AG04450 (cell line): ENCODE results near the gene CFAP45. TPM values are rescaled to one million over a fixed set of nuclear protein-coding genes. Genes with fewer than 3 reads are reported as not detected.
A peak's percentile ranks its signal among the peaks of the same experiment; 100 is the strongest.

Experiments used
- CTCF ChIA-PET: fragments of 300-600, 350-600 bp; formaldehyde crosslinking; extraction: SDS; loops from one replicate; lab custom pipeline; 2022; ENCODE audit warnings: antibody characterized with exemption, inconsistent platforms; lab: Charles Lee
- POLR2A ChIA-PET: fragments of 350-600 bp; formaldehyde crosslinking; extraction: SDS; loops from one replicate; lab custom pipeline; 2021; ENCODE audit warnings: antibody characterized with exemption, inconsistent platforms; lab: Yijun Ruan, JAX
- DNase-seq: peaks from one replicate; pipeline ENCODE4 v3.0.0-alpha.2; 2011; ENCODE audit warnings: low read depth, low spot score
- H3K27ac ChIP-seq: one replicate; pipeline ENCODE4 v1.5.1; 2012; ENCODE audit warnings: low read depth, low read length, control low read depth
- H3K27me3 ChIP-seq: one replicate; pipeline ENCODE4 v1.6.0; 2012; ENCODE audit warnings: low read length; ENCODE audit not compliant: control insufficient read depth, insufficient read depth
- H3K4me3 ChIP-seq: 2 replicates; pipeline ENCODE4 v1.5.1; 2011; ENCODE audit warnings: mild to moderate bottlenecking, low read depth, low read length, control low read depth
- H3K9me3 ChIP-seq: 2 replicates; pipeline ENCODE4 v1.5.1; 2012; ENCODE audit warnings: low read length; ENCODE audit not compliant: control insufficient read depth, insufficient read depth
- polyA plus RNA-seq: library from polyadenylated mRNA; depleted of rRNA; stranded (reverse); fragments of >200 nt; gene quantifications from 2 replicates; pipeline ENCODE4 v1.2.3, GENCODE V29; 2011
- TF ChIP-seq, protein P1 (sequence below): IDR thresholded peaks from 2 replicates; pipeline ENCODE4 v1.5.1; 2011; ENCODE audit warnings: low read depth, low read length, control low read depth, inconsistent platforms

Gene CFAP45
- polyA plus RNA-seq, 1 experiment: 0.29 TPM

DNA sequence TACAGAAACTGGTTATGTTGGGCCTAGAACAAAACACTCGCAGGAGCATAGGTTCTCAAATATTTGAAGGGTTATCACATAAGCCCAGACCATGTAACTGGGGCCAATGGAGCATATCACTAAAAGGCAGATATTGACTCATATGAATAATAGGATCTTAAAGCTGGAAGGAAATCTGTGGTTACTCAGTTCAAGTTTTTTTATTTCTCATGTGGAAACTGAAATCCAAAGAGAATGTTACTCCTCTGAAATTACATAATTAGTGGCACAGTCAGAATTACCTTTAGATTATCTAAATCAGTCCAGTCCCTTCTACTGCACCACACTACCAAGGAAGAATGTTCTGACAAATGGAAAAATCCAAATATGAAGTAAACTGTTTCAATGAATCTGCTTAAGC, 61.2 kb downstream of the CFAP45 start:
- Histone ChIP-seq H3K27ac (no peak overlapping the region), H3K27me3 (no peaks in the 10 kb centered on the region), H3K4me3 (no peak overlapping the region), H3K9me3 (no peaks in the 10 kb centered on the region)
- no peak for DNase-seq
- TF ChIP-seq, protein P1, sequence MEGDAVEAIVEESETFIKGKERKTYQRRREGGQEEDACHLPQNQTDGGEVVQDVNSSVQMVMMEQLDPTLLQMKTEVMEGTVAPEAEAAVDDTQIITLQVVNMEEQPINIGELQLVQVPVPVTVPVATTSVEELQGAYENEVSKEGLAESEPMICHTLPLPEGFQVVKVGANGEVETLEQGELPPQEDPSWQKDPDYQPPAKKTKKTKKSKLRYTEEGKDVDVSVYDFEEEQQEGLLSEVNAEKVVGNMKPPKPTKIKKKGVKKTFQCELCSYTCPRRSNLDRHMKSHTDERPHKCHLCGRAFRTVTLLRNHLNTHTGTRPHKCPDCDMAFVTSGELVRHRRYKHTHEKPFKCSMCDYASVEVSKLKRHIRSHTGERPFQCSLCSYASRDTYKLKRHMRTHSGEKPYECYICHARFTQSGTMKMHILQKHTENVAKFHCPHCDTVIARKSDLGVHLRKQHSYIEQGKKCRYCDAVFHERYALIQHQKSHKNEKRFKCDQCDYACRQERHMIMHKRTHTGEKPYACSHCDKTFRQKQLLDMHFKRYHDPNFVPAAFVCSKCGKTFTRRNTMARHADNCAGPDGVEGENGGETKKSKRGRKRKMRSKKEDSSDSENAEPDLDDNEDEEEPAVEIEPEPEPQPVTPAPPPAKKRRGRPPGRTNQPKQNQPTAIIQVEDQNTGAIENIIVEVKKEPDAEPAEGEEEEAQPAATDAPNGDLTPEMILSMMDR: no peak
- POLR2A ChIA-PET: no interaction called here
- CTCF ChIA-PET: interaction anchor here (1.4 kb wide), 1 partner anchor 40 kb away, joined by 6 read pairs; no protein-coding TSS in a partner anchor

DNA sequence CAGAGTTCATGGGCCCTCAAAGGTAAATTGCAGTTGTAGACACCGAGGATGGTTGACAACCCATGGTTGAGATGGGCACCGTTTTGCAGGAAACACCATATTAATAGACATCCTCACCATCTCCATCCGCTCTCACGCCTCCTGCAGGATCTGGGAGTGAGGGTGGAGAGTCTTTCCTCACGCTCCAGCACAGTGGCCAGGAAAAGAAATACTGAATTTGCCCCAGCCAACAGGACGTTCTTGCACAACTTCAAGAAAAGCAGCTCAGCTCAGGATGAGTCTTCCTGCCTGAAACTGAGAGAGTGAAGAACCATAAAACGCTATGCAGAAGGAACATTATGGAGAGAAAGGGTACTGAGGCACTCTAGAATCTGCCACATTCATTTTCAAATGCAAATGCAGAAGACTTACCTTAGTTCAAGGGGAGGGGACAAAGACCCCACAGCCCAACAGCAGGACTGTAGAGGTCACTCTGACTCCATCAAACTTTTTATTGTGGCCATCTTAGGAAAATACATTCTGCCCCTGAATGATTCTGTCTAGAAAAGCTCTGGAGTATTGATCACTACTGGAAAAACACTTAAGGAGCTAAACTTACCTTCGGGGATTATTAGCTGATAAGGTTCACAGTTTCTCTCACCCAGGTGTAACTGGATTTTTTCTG, 64.0 kb downstream of the CFAP45 start:
- no peaks in the 10 kb centered on the region for H3K27me3 ChIP-seq
- TF ChIP-seq, protein P1: 0 out of 2 replicates have a peak, but pooled peaks have one; percentile 21
- CTCF ChIA-PET: interaction anchor here (0.9 to 1.4 kb wide), 4 partner anchors 16 to 172 kb away, joined by 3 to 31 read pairs (median 5); no protein-coding TSS in a partner anchor
- POLR2A ChIA-PET: no interaction called here
- no peak overlapping the region for H3K4me3 ChIP-seq
- no peaks in the 10 kb centered on the region for H3K9me3 ChIP-seq
- H3K27ac ChIP-seq: no peak overlapping the region
- DNase-seq: no peak

DNA sequence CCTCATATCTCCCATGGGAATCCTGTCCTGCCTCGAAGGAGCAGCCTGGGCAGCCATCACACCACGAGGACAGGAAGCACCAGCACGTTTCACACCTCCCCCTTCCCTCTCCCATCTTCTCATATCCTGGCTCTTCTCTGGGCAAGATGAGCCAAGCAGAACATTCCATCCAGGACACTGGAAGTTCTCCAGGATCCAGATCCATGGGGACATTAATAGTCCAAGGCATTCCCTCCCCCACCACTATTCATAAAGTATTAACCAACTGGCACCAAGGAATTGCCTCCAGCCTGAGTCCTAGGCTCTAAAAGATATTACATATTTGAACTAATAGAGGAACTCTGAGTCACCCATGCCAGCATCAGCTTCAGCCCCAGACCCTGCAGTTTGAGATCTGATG, 64.6 kb downstream of the CFAP45 start:
- DNase-seq: no peak
- H3K27ac ChIP-seq: no peak overlapping the region
- no peaks in the 10 kb centered on the region for H3K27me3 ChIP-seq
- CTCF ChIA-PET: interaction anchor here (1.1 to 1.9 kb wide), 3 partner anchors 15 to 172 kb away, joined by 4 to 31 read pairs (median 4); no protein-coding TSS in a partner anchor
- H3K9me3 ChIP-seq: no peaks in the 10 kb centered on the region
- H3K4me3 ChIP-seq: no peak overlapping the region
- POLR2A ChIA-PET: no interaction called here
- TF ChIP-seq, protein P1: no peak

DNA sequence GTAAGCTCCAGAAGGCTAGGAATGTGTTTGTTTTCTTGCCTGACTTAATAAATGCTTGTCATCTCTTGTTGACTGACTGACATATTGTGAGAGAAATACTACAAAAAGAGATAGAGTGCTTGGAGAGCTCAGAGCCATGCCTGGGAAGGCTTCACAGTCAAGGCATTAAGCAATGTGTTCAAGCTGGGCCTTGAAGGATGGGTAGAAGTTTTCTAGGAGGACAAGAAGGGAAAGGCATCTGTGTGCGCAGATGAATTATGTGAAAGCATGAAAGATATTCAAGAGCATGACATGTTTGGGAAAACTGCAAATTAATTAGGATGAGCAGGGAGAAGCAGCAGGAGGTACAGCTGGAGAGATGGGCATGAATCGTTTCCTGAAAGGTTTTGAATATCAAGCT, 67.7 kb downstream of the CFAP45 start:
- ChIA-PET POLR2A (no interaction called here), CTCF (interaction anchor here (0.5 to 2.3 kb wide), 3 partner anchors 11 to 250 kb away, joined by 4 to 14 read pairs (median 4); no protein-coding TSS in a partner anchor)
- no peak overlapping the region for H3K27ac ChIP-seq
- no peak for DNase-seq
- TF ChIP-seq, protein P1: no peak
- H3K9me3 ChIP-seq: no peaks in the 10 kb centered on the region
- H3K4me3 ChIP-seq: no peak overlapping the region
- H3K27me3 ChIP-seq: no peaks in the 10 kb centered on the region
